DMS53 treated with DMSO at 0.1 percent for 48 hours (cell line): Measurements from ENCODE around the gene GSTM1.
"Not testable (repeated sequence)": the region's sequence is repeated elsewhere in the genome, so short reads cannot be mapped to it uniquely, and the experiment has no call there.

Source experiments
- DNase-seq: peaks from one replicate; lab custom pipeline; 2025; ENCODE audit not compliant: unreplicated experiment; lab: John Stamatoyannopoulos, UW

Gene GSTM1

DNA sequence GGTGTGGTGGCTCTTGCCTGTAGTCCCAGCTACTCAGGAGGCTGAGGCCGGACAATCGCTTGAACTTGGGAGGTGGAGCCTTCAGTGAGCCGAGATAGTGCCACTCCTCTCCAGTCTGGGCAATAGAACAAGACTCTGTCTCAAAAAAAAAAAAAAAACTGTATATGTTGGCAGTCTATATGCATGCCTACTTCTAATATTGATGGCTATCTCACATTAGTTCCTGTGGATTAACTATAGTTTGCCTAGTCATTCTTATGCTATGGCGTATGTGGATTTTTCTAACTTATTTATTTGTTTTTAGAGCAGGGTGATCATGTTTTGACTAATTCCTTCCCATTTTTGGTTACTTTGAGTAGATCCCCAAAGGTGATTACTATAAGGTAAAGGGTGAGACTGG is 9.4 kb downstream of the GSTM1 start:
- DNase-seq = no peak

DNA sequence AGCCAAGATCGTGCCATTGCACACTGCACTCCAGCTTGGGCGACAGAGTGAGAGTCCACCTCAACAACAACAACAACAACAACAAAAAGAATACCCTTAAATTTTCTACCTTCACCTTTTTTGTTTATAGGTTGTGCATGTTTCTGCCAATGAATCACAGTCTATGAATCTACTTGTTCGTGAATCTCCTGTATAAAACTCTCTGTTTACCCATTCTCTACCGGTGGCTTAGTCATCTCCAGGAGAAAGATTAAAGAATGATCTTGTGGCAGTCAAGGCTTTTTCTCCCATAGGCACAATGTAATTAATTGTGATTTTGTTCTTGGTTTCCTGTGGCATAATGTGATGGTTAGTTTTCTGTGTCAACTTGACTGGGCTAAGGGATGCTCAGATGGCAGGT is 10.2 kb downstream of the GSTM1 start:
- not testable (repeated sequence) for DNase-seq

DNA sequence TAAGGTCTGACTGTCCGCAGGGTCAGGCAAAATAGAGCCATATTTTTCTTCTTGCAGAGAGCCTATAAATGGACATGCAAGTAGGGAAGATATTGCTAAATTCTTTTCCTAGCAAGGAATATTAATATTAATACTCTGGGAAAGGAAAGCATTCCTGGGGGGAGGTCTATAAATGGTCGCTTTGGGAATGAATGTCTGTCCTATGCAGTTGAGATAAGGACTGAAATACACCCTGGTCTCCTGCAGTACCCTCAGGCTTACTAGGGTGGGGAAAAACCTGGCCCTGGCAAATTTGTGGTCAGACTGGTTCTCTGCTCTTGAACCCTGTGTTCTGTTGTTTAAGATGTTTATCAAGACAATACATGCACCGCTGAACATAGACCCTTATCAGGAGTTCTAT is 15.3 kb downstream of the GSTM1 start:
- not testable (repeated sequence) for DNase-seq

DNA sequence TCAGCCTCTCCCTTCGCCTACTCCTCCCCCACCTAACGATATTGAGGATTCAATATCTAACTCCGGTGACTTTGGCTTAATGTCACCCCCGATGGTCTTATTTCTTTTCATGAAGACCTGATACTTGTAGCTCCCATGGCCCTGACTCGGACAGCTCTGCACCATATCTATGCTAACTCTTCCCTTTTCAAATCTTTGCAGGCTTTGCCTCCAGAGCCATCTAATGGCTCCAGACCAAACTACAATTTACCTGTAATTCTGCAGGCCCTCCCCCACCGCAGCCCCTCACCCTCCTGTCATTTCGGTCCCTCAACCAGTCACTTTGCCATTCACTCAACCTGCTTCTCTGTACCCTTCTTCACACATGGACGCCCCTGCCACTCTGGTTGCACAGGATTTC is 16.6 kb downstream of the GSTM1 start:
- no peak for DNase-seq

DNA sequence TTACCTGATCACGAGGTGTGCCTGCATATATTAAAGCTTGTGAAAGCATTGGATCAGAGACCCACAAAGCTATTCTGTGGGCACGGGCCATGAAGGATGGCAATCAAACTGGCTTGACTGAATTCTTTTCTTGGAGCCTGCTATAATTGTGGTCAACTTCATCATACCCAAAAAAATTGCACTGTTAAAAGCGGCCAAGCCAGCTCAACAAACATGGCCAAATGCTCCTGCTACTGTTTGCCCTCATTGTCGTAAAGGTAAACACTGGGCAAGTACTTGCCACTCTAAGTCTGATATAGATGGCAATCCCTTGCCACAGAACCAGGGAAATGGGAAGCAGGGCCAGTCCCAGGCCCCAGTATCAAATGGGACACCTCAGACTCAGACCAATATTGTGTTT is 17.8 kb downstream of the GSTM1 start:
- no peak for DNase-seq

DNA sequence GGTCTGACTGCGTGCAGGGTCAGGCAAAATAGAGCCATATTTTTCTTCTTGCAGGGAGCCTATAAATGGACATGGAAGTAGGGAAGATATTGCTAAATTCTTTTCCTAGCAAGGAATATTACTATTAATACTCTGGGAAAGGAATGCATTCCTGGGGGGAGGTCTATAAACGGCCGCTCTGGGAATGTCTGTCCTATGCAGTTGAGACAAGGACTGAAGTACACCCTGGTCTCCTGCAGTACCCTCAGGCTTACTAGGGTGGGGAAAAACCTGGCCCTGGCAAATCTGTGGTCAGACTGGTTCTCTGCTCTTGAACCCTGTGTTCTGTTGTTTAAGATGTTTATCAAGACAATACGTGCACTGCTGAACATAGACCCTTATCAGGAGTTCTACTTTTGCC is 21.3 kb downstream of the GSTM1 start:
- DNase-seq = not testable (repeated sequence)

DNA sequence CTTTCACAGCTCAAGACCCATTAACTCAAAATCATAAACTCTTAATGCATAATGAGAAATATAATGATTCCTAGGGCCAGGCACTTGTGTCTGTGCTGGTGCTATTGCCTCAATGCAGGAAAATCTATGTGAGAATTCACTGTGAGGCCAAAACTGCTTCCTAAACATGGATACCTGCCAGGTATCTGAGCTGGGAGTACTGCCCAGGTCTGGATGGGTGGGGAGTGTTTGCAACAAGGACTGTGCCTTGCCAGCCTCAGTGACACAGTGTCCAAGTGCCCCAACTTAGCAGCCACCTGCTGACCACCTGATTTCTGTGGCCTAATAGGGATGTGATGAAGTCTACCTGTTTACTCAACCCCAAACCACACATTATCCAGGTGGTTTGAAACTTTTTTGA is 22.2 kb downstream of the GSTM1 start:
- not testable (repeated sequence) for DNase-seq

DNA sequence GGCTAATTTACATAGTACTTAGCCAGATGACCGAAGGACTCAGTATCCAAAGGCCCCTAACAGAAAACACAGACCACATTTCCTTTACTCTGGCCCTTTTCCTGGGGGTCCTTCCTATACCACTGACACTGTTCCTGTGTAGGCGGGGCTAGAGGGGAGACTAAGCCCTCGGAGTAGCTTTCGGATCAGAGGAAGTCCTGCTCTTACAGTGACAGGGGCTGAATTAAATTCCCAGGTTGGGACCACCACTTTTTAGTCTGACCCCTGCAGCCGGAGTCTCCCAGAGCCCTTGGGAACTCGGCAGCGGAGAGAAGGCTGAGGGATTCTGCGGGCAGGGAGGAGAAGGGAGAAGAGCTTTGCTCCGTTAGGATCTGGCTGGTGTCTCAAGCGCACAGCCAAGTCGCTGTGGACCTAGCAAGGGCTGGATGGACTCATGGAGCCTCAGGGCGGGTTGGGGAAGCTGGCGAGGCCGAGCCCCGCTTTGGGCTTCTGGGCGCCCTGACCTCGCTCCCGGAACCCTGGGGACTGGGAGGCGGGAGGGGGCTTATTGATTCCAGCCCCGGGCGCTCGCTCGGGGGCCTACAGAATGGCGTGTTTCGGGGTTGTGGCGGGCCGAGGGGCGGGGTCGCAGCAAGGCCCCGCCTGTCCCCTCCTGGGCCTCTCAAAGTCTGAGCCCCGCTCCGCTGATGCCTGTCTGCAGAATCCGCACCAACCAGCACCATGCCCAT is 24.1 kb downstream of the GSTM1 start, which contains the start of gene GSTM5:
TSS of gene GSTM5 (plus strand) at position 659 of the 728 bp plus-strand sequence. CDS start at position 721, 62 bp downstream.
- DNase-seq = not testable (repeated sequence)

DNA sequence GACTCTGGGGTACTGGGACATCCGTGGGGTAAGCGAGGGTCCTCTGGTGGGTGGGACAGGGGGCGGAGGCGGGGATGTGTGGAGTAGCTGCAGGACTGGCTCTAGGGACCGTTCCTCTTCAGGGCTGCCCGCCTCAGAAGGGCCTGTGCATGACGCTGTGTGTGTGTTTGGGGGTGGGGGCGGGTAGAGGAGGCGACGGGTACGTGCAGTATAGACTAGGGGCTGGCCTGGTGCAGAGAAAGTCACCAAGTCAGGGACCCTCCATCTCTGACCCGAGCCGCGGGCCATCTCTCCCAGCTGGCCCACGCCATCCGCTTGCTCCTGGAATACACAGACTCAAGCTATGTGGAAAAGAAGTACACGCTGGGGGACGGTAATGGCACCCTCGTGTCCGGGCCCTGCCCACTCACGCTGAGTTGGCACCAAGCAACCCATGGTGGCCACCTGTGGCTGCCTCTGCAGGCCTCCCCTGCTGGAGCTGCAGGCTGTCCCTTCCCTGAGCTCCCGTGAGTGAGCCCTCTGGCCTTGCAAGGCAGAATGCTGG is 24.8 kb downstream of the GSTM1 start:
- no peak for DNase-seq

DNA sequence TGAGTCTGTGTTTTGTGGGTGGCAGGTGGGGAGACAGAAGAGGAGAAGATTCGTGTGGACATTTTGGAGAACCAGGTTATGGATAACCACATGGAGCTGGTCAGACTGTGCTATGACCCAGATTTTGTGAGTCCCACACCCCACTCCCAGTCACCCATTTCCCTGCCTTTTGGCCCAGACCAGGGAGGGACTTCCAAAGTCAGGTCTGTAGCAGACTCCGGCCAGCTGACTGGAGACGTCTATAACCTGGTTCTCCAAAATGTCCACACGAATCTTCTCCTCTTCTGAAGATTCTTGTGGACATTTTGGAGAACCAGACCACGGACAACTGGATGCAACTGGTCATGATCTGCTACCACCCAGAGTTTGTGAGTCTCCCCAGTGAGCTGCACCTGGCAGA is 26.0 kb downstream of the GSTM1 start:
- DNase-seq = no peak

DNA sequence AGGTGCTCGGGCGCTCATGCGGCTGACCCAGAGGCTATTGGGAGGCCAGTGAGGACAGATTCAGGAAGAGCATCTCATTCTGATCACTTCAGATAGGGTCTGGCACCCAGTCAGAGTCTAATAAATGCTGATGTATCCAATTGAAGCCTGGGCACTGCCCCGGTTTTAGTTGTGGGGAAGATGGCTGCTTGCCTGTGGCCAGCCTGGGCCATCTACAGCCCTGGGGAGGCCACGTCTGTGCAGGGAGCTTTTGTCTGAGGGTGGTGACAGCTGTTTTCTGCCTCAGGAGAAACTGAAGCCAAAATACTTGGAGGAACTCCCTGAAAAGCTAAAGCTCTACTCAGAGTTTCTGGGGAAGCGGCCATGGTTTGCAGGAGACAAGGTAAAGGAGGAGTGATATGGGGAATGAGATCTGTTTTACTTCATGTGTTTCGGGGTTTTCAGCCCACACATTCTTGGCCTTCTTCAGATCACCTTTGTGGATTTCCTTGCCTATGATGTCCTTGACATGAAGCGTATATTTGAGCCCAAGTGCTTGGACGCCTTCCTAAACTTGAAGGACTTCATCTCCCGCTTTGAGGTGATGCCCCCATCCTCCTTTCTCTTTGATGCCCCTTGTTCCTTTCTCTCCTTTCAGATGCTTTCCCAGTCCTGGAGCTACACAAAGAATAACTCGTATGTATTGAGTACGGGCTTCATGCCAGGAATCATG is 27.2 kb downstream of the GSTM1 start:
- DNase-seq = no peak

DNA sequence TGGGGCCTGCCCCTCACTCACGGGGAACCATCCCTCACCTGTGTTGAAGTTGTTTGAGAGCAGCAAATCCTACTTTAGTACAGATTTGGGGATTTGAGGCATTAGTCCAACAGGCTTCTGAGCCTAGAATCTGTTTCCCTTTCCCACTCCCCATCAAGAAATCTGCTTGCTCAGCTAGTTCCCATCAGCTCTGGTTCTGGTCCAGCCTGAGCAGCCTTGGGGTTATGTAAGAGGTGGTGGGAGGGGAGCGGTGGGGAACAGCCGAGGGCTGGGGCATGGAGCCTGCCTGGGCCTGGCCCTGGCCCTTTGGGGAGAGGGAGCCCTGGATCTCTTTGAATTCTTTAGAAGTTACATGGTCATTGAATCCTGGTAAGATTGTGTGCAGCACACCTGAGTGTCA is 28.5 kb downstream of the GSTM1 start:
- DNase-seq = no peak

DNA sequence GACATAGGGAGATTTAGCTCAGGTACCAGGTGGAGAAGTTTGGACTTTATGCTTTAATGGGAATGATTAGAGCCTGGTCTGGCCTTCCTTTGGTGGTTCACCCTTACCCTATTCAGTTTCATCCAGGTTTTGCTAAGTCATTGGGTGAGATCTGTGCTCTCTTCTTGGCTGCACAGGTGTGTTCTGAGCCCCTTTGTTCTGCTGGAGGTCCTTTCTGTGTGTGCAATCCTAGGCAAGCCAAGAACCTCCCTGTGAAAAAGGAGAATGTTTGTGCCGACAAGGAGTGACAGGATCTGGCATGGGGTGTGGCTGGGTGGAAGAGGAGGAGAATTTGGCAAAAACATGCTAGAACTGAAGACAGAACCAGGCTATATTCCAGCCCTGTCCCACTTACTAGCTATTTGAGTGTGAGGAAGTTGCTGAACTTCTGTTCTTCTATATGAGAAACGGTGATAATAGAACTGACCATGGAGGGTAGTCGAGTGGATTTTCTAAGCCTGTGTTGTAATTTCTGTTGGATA is 29.0 kb downstream of the GSTM1 start:
- no peak for DNase-seq

DNA sequence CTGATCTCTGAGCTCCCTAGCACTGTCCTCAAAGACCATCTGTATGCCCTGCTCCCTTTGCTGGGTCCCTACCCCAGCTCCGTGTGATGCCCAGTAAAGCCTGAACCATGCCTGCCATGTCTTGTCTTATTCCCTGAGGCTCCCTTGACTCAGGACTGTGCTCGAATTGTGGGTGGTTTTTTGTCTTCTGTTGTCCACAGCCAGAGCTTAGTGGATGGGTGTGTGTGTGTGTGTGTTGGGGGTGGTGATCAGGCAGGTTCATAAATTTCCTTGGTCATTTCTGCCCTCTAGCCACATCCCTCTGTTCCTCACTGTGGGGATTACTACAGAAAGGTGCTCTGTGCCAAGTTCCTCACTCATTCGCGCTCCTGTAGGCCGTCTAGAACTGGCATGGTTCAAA is 30.1 kb downstream of the GSTM1 start:
- DNase-seq = no peak

DNA sequence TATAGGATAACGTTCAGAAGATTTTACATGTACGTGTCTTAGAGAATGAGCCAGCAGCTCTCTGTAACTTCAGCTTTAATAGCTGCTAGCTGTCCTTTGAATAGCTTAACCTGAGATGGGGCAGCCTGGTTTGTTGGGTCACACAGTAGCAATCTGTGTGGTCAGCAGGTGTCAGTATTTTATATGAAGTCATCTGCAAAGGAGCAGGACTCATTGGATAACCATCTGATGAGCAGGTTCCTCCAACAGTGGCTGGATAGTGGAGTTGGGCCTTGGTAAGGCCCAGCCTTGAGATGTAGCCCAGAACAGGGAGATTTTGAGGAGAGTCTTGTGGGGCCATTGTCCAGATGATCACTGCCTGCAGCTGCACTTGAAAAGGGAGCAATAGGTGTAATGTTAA is 30.9 kb downstream of the GSTM1 start:
- peak; percentile 57 for DNase-seq

DNA sequence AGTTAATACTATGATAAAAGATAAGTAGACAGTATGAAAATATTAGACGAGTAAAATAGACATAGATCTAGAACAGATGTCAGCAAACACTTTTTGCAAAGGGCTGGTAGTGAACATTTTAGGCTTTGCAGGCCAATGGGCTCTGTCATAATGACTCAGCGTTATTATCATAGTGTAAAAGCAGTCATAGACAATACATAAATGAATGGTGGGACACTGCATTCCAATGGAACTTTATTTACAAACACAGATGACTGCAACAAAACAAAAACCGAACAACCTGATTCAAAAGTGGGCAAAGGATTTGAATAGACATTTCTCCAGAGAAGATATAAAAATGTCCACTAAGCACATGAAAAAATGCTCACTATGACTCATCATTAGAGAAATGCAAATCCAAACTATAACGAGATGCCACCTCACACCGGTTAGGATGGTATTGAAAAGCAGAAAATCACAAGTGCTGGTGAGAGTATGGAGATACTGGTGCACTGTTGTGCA is 31.8 kb downstream of the GSTM1 start:
- DNase-seq = no peak

DNA sequence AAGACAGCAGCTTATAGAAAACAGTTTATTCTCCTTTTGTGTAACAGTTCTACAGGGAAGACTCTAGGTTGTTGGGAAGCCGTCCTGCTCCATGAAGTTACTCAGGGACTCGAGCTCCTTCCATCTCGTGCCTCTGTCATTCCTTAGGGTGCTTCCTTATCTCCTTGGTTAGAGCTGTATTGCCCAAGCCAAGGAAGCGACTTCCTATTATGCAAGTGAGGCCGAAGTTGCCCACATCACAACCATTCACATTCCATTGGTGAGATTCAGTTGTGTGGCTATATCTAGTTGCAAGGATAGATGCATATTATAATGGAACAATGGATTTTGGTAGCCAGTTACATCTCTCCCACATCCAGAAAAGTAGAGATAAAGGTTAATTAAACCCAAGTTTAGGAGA is 33.4 kb downstream of the GSTM1 start:
- no peak for DNase-seq

DNA sequence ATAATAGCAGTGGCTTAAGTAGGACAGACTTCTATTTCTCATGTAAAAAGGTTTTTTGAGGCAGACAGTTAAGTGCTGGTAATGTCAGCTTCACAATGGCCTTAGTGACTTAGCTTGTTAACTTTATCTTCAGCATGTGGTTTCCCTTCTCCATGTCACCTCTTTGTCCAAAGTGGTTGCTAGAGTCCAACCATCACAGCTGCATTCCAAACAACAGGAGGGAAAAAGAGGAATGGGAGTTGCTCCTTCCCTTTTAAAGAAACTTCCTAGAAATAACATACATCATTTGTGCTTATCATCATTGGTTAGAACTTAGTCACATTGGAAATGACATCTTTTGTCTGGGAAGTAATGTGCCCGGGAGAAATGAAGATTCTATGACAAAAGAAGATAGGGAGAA is 34.4 kb downstream of the GSTM1 start:
- DNase-seq = no peak

DNA sequence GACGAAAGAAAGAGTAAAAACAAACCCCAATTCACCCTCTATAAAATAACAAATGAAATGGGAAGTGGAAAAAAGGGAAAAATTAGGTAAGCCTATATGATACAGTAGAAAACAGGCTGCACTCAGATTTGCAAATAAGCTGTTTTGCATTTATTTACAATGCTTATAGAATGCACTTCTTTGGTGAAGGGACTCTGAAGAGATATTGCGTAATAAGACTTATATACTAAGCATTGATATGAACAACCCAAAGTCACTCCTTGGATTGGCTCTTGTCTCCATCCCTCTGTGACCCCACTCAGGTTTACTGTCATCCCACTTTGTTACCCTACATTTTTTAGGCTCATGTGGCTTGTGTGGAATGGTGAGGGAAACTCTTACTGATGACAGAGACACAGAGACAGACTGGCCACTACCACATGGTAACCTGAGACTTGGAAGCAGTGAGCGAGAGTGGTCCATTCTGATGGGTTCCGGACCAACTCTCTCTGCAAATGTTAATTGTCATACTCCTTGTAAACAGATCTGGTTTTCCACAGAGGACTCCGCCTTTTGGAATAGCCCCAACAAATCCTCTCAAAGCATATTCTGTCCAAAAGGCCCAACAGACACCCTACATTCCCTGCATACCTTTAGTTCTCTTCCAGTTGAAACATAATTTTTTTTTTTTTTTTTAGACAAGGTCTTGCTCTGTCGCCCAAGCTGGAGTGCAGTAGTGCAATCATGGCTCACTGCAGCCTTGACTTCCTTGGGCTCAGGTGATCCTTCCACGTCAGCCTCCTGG is 35.5 kb downstream of the GSTM1 start:
- DNase-seq = no peak

DNA sequence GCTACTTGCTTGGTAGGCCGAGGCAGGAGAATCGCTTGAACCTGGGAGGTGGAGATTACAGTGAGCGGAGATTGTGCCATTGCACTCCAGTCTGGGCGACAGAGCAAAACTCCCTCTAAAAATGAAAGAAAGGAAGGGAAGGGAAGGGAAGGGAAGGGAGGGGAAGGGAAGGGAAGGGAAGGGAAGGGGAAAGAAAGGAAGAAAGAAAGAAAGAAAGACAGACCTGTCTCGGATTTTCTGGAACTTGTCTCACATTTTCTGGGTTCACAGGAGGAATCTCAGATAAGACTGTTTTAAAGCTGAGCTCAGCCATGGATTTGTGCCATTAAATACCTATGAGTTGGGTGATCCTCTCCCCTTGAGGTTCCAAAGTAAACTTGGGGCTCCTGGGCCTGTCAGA is 37.3 kb downstream of the GSTM1 start:
- DNase-seq = no peak

DNA sequence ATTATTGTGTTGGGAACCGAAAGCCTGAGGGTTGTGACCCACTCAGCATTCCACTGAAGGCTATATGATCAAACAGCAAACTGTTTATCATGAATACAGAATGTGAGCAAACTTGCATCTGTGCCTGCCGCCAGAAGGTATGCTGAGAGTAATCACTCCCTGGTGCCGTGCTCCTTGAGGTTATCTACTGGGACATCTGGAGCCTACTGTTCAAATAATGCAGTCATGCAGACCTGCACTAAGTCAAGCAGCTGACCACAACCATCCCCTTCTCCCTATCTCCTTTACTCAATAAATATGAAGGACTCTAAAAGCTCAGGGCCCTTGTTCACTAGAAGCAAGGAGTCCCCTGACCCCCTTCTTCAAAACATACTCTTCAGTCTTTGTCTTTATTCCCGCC is 37.9 kb downstream of the GSTM1 start:
- no peak for DNase-seq
